Liver (tissue), 3 donors: ENCODE data around the gene TTC1.

ENCODE experiments used
- EGR1 ChIP-seq, 2 donors: IDR thresholded peaks; 2 replicates each; pipeline ENCODE4 v1.6.1; 2016 to 2018; ENCODE audit warnings: antibody characterized with exemption in 2 of 2, low read depth in 2 of 2
- FOXA1 ChIP-seq: IDR thresholded peaks from 2 replicates; pipeline ENCODE4 v1.6.1; 2016; ENCODE audit warnings: antibody characterized with exemption
- JUND ChIP-seq, 2 donors: IDR thresholded peaks; 2 replicates each; pipeline ENCODE4 v1.6.1; 2016; ENCODE audit warnings: antibody characterized with exemption in 2 of 2
- TAF1 ChIP-seq: conservative IDR thresholded peaks from 2 replicates; pipeline ENCODE4 v1.6.1; 2016; ENCODE audit warnings: antibody characterized with exemption, mild to moderate bottlenecking
- TF ChIP-seq, protein P1 (sequence below): fragments of 150-350 bp; IDR thresholded peaks from 2 replicates; pipeline ENCODE4 v1.5.1; 2017; ENCODE audit warnings: improper control_type of control experiment, low read depth, low read length; ENCODE audit not compliant: missing input control
- TF ChIP-seq, protein P2 (sequence below): IDR thresholded peaks from 2 replicates; pipeline ENCODE4 v1.6.1; 2016; ENCODE audit warnings: antibody characterized with exemption, mild to moderate bottlenecking
- TF ChIP-seq, protein P3 (sequence below): IDR thresholded peaks from 2 replicates; pipeline ENCODE4 v1.6.1; 2016; ENCODE audit warnings: antibody characterized with exemption
- donor health status: healthy.
- donor health status: healthy.

DNA sequence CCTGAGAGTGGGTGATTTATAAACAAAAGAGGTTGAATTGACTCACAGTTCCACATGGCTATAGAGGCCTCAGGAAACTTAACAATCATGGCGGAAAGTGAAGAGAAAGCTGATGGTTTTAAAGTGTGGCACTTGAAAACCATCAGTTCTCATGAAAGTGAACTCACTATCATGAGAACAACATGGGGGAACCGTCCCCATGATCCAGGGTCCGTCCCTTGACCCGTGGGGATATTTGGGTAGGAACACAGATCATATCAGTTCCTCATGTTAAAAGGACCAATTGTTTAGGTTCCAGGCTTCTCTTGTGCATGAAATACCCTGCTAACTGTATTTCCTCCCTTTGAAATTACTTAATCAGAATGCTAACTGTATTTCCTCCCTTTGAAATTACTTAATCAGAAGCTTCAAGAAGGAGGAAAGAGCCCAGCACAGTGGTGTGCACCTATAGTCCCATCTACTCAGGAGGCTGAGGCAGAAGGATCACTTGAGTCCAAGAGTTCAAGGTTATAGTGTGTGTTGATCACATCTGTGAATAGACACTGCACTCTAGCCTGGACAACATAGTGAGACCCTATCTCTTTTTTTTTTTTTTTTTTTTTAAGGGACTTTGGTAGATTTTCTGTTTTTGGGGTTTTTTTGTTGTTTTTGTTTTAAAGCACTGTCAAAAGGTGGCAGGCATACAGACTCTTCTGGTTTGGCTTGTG is 24.8 kb downstream of the TTC1 start:
- TF ChIP-seq, protein P1, sequence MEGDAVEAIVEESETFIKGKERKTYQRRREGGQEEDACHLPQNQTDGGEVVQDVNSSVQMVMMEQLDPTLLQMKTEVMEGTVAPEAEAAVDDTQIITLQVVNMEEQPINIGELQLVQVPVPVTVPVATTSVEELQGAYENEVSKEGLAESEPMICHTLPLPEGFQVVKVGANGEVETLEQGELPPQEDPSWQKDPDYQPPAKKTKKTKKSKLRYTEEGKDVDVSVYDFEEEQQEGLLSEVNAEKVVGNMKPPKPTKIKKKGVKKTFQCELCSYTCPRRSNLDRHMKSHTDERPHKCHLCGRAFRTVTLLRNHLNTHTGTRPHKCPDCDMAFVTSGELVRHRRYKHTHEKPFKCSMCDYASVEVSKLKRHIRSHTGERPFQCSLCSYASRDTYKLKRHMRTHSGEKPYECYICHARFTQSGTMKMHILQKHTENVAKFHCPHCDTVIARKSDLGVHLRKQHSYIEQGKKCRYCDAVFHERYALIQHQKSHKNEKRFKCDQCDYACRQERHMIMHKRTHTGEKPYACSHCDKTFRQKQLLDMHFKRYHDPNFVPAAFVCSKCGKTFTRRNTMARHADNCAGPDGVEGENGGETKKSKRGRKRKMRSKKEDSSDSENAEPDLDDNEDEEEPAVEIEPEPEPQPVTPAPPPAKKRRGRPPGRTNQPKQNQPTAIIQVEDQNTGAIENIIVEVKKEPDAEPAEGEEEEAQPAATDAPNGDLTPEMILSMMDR = no peak
- TF ChIP-seq FOXA1 (no peak), JUND (IDR thresholded peaks at IDR 0.05) (no peak), EGR1 (IDR thresholded peaks at IDR 0.05; ENCODE audit: low read depth in 2 of 2) (no peak), TAF1 (no peak)
- TF ChIP-seq, protein P2, sequence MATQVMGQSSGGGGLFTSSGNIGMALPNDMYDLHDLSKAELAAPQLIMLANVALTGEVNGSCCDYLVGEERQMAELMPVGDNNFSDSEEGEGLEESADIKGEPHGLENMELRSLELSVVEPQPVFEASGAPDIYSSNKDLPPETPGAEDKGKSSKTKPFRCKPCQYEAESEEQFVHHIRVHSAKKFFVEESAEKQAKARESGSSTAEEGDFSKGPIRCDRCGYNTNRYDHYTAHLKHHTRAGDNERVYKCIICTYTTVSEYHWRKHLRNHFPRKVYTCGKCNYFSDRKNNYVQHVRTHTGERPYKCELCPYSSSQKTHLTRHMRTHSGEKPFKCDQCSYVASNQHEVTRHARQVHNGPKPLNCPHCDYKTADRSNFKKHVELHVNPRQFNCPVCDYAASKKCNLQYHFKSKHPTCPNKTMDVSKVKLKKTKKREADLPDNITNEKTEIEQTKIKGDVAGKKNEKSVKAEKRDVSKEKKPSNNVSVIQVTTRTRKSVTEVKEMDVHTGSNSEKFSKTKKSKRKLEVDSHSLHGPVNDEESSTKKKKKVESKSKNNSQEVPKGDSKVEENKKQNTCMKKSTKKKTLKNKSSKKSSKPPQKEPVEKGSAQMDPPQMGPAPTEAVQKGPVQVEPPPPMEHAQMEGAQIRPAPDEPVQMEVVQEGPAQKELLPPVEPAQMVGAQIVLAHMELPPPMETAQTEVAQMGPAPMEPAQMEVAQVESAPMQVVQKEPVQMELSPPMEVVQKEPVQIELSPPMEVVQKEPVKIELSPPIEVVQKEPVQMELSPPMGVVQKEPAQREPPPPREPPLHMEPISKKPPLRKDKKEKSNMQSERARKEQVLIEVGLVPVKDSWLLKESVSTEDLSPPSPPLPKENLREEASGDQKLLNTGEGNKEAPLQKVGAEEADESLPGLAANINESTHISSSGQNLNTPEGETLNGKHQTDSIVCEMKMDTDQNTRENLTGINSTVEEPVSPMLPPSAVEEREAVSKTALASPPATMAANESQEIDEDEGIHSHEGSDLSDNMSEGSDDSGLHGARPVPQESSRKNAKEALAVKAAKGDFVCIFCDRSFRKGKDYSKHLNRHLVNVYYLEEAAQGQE = no peak
- TF ChIP-seq, protein P3, sequence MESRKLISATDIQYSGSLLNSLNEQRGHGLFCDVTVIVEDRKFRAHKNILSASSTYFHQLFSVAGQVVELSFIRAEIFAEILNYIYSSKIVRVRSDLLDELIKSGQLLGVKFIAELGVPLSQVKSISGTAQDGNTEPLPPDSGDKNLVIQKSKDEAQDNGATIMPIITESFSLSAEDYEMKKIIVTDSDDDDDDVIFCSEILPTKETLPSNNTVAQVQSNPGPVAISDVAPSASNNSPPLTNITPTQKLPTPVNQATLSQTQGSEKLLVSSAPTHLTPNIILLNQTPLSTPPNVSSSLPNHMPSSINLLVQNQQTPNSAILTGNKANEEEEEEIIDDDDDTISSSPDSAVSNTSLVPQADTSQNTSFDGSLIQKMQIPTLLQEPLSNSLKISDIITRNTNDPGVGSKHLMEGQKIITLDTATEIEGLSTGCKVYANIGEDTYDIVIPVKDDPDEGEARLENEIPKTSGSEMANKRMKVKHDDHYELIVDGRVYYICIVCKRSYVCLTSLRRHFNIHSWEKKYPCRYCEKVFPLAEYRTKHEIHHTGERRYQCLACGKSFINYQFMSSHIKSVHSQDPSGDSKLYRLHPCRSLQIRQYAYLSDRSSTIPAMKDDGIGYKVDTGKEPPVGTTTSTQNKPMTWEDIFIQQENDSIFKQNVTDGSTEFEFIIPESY = no peak
